ENCODE results near the gene CTAGE1. TPM values are rescaled to one million over a fixed set of nuclear protein-coding genes. Genes with fewer than 3 reads are reported as not detected.

The CTAGE1 gene
- total RNA-seq, 4 donors from 2014 or later: not detected

DNA sequence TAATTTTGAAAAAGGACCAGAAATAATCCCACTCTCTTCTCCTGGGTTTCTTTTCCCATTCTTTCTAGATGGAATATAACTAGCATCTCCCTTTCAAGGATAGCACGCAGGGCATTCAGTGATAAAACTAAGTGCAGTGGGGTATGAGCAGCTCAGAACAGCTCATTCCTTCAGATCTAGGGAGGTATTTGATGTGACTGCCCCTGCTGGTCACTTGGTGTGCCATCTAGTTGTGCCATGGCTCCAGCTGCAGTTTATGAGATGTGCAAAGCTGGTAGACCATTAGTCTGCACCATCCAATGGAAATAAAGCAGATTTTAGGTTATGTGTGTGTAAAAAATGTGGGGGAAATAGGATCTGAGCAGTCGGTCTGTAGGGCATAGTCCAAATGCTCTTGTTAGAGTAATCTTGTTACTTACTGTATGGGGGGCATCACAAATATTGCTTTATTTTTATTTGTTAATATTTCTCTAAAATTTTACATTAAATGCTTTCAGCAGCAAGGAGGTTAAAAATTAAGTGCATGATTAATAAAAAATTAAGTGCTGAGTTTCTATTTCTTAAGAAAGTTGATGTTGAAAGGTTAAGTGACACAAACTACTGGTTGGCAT is 38.9 kb downstream of the CTAGE1 start:
- WGBS, 2 donors: 60 to 65% methylated on average over 2 of the region's 2 CpGs
- no peak for DNase-seq (ENCODE audit: low spot score in 2 of 2)
- TF ChIP-seq, protein P1, sequence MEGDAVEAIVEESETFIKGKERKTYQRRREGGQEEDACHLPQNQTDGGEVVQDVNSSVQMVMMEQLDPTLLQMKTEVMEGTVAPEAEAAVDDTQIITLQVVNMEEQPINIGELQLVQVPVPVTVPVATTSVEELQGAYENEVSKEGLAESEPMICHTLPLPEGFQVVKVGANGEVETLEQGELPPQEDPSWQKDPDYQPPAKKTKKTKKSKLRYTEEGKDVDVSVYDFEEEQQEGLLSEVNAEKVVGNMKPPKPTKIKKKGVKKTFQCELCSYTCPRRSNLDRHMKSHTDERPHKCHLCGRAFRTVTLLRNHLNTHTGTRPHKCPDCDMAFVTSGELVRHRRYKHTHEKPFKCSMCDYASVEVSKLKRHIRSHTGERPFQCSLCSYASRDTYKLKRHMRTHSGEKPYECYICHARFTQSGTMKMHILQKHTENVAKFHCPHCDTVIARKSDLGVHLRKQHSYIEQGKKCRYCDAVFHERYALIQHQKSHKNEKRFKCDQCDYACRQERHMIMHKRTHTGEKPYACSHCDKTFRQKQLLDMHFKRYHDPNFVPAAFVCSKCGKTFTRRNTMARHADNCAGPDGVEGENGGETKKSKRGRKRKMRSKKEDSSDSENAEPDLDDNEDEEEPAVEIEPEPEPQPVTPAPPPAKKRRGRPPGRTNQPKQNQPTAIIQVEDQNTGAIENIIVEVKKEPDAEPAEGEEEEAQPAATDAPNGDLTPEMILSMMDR (IDR thresholded peaks at IDR 0.05): no peak
- no peak for TF ChIP-seq POLR2A (IDR thresholded peaks at IDR 0.05)

DNA sequence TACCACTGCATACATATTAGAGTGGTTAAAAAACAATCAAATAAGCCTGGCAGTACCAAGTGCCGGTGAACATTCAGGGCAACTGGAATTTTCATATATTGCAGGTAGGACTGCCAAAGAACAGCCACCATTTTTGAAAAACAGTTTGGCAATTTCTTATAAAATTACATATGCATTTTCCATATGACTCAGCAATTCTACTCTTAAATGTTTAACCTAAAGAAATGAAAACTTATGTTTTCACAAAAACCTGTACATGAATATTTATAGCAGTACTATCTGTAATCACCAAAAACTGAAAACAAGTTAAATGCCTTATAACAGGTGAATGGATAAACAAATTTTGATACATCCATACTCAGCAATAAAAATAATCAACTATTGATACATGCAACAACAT is 39.9 kb downstream of the CTAGE1 start:
- no peak overlapping the region for H3K4me3 ChIP-seq (ENCODE audit: low read depth, poor library complexity, severe bottlenecking)
- TF ChIP-seq, protein P1 (IDR thresholded peaks at IDR 0.05): no peak
- no peak for TF ChIP-seq POLR2A (IDR thresholded peaks at IDR 0.05)
- DNase-seq (ENCODE audit: low spot score in 2 of 2): no peak
- WGBS, 2 donors: 96 to 97% methylated on average over 1 of the region's 1 CpG
- intact Hi-C loops (cut with DNase I; ENCODE audit: low total_unique reads): no loop called here

More for the DNA sequence above, 38.9 kb downstream of the CTAGE1 start:
- no peak overlapping the region for H3K4me3 ChIP-seq (ENCODE audit: low read depth, poor library complexity, severe bottlenecking)
- intact Hi-C loops (cut with DNase I; ENCODE audit: low total_unique reads): no loop called here

DNA sequence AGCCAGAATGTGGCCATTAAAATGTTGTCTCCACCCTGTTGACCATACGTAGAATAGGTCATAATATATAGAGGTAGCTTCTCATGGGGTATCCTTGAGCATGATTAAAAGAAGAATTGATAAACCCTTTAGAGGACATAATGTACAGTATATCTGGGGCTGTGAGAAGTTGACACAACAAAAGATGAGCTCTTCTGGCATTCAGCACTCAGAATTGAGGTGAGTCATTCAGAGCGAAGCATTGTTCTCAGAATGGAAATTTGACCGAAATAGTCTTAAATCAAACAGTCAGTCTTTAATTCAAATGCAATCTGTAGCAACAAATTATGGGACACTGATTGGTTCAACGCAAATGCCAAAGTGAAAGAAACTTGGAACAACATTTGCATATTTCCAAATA is 47.3 kb downstream of the CTAGE1 start:
- no peak for DNase-seq (ENCODE audit: low spot score in 2 of 2)
- intact Hi-C loops (cut with DNase I; ENCODE audit: low total_unique reads): no loop called here
- no peak for TF ChIP-seq POLR2A (IDR thresholded peaks at IDR 0.05)
- TF ChIP-seq, protein P1 (IDR thresholded peaks at IDR 0.05): no peak
- H3K4me3 ChIP-seq (ENCODE audit: low read depth, poor library complexity, severe bottlenecking): no peak overlapping the region
- 90 to 92% methylated on average over 4 of the region's 4 CpGs for WGBS, 2 donors

DNA sequence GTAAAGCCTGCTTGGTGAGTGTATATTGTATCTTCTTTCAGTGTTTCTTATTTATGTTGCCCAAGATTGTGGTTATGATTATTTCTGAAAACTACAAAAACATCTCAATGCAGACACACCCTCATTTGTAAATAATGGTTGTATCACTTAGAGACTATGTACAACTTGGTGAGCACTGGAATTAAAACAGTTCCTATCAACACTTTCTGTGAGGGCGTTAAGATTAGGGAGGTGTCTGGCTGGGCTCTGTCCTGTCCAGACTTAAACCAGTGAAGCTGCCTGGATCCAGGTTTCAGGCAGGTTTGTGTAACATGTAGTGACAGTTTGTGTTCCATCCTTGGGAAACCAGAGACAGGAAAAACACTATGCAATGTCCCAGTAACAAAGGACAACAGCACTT is 49.7 kb downstream of the CTAGE1 start:
- no peak for TF ChIP-seq POLR2A (IDR thresholded peaks at IDR 0.05)
- TF ChIP-seq, protein P1 (IDR thresholded peaks at IDR 0.05): no peak
- intact Hi-C loops (cut with DNase I; ENCODE audit: low total_unique reads): no loop called here
- 65 to 79% methylated on average over 1 of the region's 1 CpG for WGBS, 2 donors
- no peak for DNase-seq (ENCODE audit: low spot score in 2 of 2)
- no peak overlapping the region for H3K4me3 ChIP-seq (ENCODE audit: low read depth, poor library complexity, severe bottlenecking)

DNA sequence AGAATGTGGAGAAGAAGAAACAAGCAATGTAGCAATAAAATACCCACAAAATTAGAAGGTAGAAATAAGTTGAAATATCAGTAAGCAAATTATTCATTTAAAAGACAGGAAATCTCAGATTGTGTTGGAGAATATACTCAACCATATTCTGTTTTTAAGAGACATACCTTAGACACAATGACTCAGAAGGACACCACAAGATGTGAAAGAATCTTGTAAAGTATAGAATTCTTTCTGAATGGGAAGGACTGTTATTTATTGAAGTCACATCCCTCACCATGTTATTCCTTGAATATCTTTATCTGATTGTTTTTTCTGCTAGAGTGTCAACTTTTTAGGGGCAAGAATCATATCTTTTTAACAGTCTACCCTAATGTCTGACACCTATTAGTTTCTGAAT is 50.4 kb downstream of the CTAGE1 start:
- H3K4me3 ChIP-seq (ENCODE audit: low read depth, poor library complexity, severe bottlenecking): no peak overlapping the region
- TF ChIP-seq, protein P1 (IDR thresholded peaks at IDR 0.05): no peak
- TF ChIP-seq POLR2A (IDR thresholded peaks at IDR 0.05): no peak
- intact Hi-C loops (cut with DNase I; ENCODE audit: low total_unique reads): no loop called here
- no peak for DNase-seq (ENCODE audit: low spot score in 2 of 2)

DNA sequence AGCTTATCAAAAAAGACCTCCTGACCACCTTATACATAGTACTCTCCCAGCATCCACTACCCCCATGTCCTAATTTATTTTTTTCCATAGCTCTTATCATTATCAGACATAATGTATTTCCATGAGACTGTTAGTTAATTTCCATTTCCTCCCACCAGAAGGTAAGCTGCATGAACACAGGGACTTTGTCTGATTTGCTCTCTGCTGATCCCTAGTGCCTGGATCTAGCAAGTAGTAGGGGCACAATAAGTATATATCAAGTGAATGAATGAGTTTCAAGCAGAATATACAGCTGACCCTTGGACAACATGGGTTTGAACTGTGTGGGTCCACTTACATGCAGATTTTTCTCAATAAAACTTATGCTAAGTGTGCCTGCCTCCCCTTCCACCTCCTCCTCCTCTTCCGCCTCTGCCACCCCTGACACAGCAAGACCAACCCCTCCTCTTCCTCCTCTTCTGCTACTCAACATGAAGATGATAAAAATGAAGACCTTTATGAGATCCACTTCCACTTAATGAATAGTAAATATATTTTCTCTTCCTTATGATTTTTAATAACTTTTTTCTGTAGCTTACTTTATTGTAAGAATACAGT is 53.8 kb downstream of the CTAGE1 start:
- no peak for DNase-seq (ENCODE audit: low spot score in 2 of 2)
- H3K4me3 ChIP-seq (ENCODE audit: low read depth, poor library complexity, severe bottlenecking): no peak overlapping the region
- no peak for TF ChIP-seq POLR2A (IDR thresholded peaks at IDR 0.05)
- TF ChIP-seq, protein P1 (IDR thresholded peaks at IDR 0.05): no peak
- 80 to 81% methylated on average over 1 of the region's 1 CpG for WGBS, 2 donors
- intact Hi-C loops (cut with DNase I; ENCODE audit: low total_unique reads): no loop called here

Measured in lower leg skin (tissue), 4 donors.